ENCODE measurements around the gene TLCD5. TPM values are rescaled to one million over a fixed set of nuclear protein-coding genes. Genes with fewer than 3 reads are reported as not detected.

Gene TLCD5
- total RNA-seq, 2 donors from 2014 or later, result 13.8 to 20.1 TPM

DNA sequence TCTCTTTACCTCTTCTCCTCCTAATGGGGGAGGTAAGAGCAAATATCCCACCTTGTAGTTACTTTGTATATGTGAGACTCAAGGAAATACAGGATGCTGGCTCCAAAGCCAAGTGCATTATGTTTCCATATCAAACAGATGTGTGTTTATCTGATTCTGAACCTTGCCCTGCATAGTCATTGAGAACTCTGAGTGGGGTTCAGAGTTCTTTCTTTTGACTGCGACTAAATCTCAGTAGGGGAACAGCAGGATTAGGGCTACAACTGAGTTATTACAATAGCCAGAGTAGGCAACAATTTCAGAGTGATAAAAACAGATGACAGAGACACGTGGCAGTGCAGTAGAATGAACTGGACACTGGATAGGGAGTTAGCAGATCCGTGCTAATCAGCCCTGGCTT lies 34.1 kb upstream of the TLCD5 start:
- Mint-ChIP-seq H3K27me3 (ENCODE audit: insufficient read depth) (peaks cover 28% of the 10 kb centered on the region), H3K36me3 (ENCODE audit: low read depth) (no peaks in the 10 kb centered on the region), H3K27ac (no peak overlapping the region), H3K4me1 (no peaks in the 10 kb centered on the region), H3K4me3 (no peak overlapping the region), H3K9me3 (no peaks in the 10 kb centered on the region)
- peaks cover 25% of the 10 kb centered on the region for H3K27me3 ChIP-seq (ENCODE audit: control insufficient read depth, insufficient read depth, low read length, poor library complexity, severe bottlenecking)
- no peak overlapping the region for H3K27ac ChIP-seq (ENCODE audit: low read depth, low read length)
- H3K36me3 ChIP-seq (ENCODE audit: control insufficient read depth, insufficient read depth, low read length), result no peaks in the 10 kb centered on the region
- DNase-seq, result no peak
- 55 to 67% methylated on average over 3 of the region's 3 CpGs for WGBS, 2 experiments (ENCODE audit: insufficient coverage in 1 of 2, insufficient read length in 1 of 2)
- H3K4me3 ChIP-seq (ENCODE audit: low read length), result no peak overlapping the region
- H3K9me3 ChIP-seq (ENCODE audit: control insufficient read depth, low read length), result no peaks in the 10 kb centered on the region
- TF ChIP-seq, protein P1, sequence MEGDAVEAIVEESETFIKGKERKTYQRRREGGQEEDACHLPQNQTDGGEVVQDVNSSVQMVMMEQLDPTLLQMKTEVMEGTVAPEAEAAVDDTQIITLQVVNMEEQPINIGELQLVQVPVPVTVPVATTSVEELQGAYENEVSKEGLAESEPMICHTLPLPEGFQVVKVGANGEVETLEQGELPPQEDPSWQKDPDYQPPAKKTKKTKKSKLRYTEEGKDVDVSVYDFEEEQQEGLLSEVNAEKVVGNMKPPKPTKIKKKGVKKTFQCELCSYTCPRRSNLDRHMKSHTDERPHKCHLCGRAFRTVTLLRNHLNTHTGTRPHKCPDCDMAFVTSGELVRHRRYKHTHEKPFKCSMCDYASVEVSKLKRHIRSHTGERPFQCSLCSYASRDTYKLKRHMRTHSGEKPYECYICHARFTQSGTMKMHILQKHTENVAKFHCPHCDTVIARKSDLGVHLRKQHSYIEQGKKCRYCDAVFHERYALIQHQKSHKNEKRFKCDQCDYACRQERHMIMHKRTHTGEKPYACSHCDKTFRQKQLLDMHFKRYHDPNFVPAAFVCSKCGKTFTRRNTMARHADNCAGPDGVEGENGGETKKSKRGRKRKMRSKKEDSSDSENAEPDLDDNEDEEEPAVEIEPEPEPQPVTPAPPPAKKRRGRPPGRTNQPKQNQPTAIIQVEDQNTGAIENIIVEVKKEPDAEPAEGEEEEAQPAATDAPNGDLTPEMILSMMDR (conservative IDR thresholded peaks at IDR 0.05), result no peak
- H3K4me1 ChIP-seq (ENCODE audit: control insufficient read depth, insufficient read depth, low read length), result no peaks in the 10 kb centered on the region
- H3K9ac ChIP-seq (ENCODE audit: extremely low read depth, low read length, poor library complexity, severe bottlenecking), result no peak overlapping the region

DNA sequence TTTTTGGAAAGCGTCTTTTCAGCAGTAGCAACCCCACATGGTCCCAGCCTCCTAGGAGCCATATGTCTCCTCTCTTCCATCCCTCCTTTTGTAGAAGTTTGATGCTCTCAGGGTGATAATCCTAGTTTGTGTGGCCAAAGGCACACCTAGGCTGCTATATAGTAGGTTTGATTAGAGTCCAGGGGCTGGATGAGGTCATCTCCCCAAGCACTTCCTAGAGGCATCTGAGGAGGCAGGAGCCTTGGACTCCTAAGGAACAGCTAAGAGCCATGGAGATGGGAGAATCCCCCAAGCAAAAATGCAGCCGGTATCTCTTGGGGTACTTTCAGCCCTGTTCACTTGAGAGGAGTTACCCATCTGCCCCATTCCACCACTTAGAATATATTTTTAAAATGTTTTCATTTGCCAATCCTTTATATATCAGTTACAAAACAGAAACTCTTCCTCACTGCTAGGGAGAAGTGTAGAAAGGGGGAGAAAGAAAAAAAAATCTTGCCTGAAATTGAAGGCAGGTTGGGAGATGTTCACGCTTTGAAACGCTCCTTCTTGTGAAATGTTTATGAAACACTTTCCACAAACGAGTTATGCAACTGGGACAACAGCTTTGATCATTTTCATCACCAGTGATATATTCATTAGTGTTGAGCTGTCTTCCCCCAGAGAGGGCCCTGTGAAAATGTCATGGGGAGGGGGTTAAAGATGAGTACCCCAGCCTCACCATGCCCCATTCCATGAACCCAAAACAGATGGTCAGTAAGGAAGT lies 31.9 kb upstream of the TLCD5 start:
- Mint-ChIP-seq H3K27ac (no peak overlapping the region), H3K4me1 (no peaks in the 10 kb centered on the region), H3K9me3 (no peaks in the 10 kb centered on the region), H3K4me3 (no peak overlapping the region), H3K27me3 (ENCODE audit: insufficient read depth) (peaks cover 28% of the 10 kb centered on the region), H3K36me3 (ENCODE audit: low read depth) (no peaks in the 10 kb centered on the region)
- Histone ChIP-seq H3K36me3 (ENCODE audit: control insufficient read depth, insufficient read depth, low read length) (no peaks in the 10 kb centered on the region), H3K27me3 (ENCODE audit: control insufficient read depth, insufficient read depth, low read length, poor library complexity, severe bottlenecking) (peaks cover 25% of the 10 kb centered on the region), H3K4me1 (ENCODE audit: control insufficient read depth, insufficient read depth, low read length) (no peaks in the 10 kb centered on the region), H3K9ac (ENCODE audit: extremely low read depth, low read length, poor library complexity, severe bottlenecking) (no peak overlapping the region), H3K4me3 (ENCODE audit: low read length) (no peak overlapping the region), H3K9me3 (ENCODE audit: control insufficient read depth, low read length) (no peaks in the 10 kb centered on the region), H3K27ac (ENCODE audit: low read depth, low read length) (no peak overlapping the region)
- TF ChIP-seq, protein P1 (conservative IDR thresholded peaks at IDR 0.05), result no peak
- no peak for DNase-seq
- WGBS, 2 experiments (ENCODE audit: insufficient coverage in 1 of 2, insufficient read length in 1 of 2), result 84 to 91% methylated on average over 5 of the region's 5 CpGs

DNA sequence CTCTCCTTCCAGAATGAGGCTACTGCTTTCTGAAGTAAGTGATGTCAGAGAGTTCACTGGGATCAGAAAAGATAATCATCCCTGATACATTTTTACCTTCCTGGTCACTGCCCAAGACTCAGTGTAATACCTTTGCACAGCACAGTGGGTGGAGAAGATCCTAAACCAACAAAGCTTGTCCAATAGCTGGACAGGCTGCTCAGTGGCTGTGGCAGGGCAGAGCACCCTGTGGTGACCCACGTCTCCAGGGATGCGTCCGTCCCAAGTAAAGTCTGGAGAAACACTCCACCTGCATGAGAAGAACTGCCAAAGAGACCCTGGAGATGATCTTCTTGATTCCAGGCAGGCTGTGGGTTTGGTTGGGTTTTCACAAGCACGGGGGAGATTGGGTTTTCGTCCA lies 31.0 kb upstream of the TLCD5 start:
- no peak overlapping the region for H3K27ac ChIP-seq (ENCODE audit: low read depth, low read length)
- H3K4me3 Mint-ChIP-seq, result no peak overlapping the region
- H3K4me1 ChIP-seq (ENCODE audit: control insufficient read depth, insufficient read depth, low read length), result no peaks in the 10 kb centered on the region

More for the DNA sequence above, 31.0 kb upstream of the TLCD5 start:
- Histone ChIP-seq H3K27me3 (ENCODE audit: control insufficient read depth, insufficient read depth, low read length, poor library complexity, severe bottlenecking) (peaks cover 25% of the 10 kb centered on the region), H3K9me3 (ENCODE audit: control insufficient read depth, low read length) (no peaks in the 10 kb centered on the region), H3K36me3 (ENCODE audit: control insufficient read depth, insufficient read depth, low read length) (no peaks in the 10 kb centered on the region), H3K9ac (ENCODE audit: extremely low read depth, low read length, poor library complexity, severe bottlenecking) (no peak overlapping the region), H3K4me3 (ENCODE audit: low read length) (no peak overlapping the region)
- Mint-ChIP-seq H3K9me3 (no peaks in the 10 kb centered on the region), H3K4me1 (no peaks in the 10 kb centered on the region), H3K27me3 (ENCODE audit: insufficient read depth) (peaks cover 28% of the 10 kb centered on the region), H3K27ac (no peak overlapping the region), H3K36me3 (ENCODE audit: low read depth) (no peaks in the 10 kb centered on the region)
- TF ChIP-seq, protein P1 (conservative IDR thresholded peaks at IDR 0.05), result no peak
- WGBS, 2 experiments (ENCODE audit: insufficient coverage in 1 of 2, insufficient read length in 1 of 2), result 80 to 92% methylated on average over 1 to 5 of the region's 5 CpGs
- DNase-seq, result no peak

Measured in endodermal cell (in vitro differentiated cells).